Superior temporal gyrus (tissue), 1 donor: Measurements from ENCODE around the gene PTPRG.

Experiments used
- DNase-seq: peaks from one replicate; pipeline ENCODE4 v3.0.0-alpha.2; 2016; ENCODE audit errors: extremely low spot score

The PTPRG gene

DNA sequence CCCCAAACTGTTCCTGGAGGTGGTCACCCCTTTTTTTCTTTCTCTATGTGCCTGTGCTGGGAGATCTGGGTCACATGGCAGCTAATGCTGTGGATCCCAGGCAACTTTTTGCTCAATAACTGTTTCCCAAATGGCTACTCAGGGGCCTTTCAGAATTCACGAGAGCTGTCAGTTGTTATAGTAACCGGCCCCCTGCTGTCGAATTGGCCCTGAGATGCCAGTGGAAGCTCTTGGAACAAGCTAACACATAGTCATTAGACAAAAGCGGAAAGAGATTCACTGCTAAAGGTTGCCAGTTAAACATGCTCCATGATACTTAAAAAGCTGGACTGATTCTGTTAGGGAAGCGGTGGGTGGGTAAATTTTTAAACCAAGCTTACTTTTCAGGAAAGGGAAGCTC lies 667.8 kb downstream of the PTPRG start:
- DNase-seq, result no peak

DNA sequence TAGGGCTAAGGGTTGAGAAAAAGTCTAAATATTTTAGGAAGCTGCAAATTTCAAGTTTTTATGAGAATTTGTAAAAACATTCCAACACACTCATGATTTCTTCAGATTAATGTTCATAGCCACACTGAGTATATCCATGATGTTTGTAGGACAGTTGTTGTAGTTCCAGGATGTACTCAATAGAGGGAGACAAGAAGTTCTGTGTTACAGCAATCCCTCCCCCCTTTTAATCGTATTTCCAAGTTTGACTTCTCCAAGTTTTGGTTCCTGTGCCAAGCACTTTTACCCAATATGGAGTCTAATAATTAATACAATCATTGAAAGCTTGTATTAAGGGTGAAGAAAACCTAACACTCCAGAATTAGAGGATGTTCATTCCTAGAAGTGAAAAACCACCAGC lies 668.5 kb downstream of the PTPRG start:
- DNase-seq, result no peak

DNA sequence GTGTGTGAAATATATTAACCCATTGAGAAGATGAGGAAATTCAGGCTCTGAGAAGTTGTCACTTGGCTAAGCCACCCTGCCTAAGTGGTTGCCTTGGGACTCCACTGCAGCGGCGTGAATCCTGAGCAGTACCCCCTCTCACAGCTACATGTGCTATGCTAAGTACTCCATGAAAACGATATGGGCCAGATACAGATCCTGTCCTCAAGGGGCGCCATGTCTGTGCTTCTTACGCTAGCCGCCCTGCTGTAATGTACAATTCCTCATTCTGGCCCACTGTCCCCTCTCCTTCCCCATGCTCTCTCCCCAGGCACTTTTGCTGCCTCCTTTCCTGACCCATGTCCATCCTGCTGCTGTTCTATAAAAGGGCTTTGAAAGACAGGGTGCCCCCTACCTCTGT lies 671.7 kb downstream of the PTPRG start:
- no peak for DNase-seq

DNA sequence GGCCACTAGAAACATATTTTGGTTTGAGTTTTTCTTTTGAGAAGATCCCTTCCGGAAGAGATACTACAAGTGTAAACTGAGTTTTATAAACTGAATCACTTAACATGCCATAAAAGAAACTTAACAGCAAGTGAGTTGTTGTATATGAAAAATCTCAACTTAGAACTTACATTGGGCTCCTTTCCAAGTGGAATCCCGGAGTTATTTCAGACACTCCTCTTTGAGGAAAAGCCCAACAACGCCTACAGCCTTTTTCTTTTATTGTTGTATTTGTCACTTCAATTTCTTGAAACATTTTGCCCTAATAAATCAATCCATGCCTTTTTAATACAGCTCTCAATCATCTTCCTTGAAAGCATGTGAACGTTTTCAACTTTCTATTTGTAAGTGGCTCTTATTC lies 674.6 kb downstream of the PTPRG start:
- DNase-seq, result no peak

DNA sequence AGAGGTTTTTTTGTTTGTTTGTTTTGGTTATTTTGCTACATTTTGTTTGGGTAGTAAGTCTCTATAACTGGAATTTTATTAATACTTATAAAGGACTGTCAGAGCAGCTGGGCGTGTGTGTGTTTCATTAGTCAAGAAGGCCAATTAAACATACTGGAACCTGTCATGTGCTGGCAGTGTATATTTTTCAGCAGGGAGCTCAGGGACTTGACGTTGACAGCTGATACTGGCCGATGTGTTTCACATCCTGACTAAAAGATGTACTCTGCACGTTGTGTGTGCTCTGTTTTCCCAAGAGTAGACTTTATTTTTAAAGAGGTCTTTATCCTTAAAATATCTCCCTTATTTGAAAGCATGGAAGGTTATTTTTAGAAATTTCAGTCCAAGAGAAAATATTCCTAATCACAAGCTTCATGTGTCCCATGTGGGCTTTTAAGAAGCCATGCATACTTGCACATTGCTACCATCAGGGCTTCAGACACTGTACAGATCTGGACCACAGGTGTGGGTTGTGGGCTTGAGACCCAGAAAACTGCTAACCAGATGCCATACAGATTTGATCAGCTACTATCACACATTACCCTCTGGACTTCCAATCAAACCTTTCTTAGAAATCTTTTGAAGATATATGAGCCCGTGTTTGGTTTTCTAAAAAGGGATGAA lies 676.0 kb downstream of the PTPRG start:
- DNase-seq, result no peak

DNA sequence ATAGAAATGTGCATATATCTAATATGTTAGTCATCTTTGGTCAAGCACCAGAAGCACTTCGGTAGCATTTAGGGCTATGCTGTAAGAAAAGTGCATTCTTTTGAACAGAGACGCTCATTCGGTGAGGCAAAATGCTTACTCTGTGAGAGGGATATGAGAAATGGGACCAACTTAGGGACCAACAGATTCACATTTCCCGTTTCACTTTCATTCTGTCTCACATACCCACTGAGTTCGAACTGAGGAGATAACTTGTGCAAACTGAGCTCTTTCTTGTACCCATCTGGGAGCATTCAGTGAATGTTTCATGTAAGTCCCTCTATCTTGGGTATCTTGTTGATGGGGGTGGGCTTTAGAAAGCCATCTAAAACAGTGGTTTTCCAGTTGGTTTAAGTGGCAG lies 676.6 kb downstream of the PTPRG start:
- DNase-seq, result no peak

DNA sequence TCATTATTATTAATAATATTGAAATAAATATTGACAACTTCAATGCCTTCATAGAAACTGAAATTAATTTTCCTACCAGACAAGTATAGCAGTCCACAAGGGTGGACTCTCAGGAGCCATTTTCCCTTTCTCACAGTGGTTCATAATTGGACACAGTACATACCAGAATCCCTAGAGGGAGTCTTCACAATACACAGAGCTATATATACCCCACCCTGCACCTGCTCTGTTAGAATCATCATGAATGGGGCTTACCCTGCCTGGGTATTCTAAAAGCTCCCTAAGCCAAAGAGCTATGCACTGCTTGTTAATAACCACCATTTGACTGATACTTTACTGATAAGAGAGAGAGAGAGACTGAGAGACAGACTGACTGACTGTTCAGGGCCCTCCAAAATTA lies 677.1 kb downstream of the PTPRG start:
- no peak for DNase-seq

DNA sequence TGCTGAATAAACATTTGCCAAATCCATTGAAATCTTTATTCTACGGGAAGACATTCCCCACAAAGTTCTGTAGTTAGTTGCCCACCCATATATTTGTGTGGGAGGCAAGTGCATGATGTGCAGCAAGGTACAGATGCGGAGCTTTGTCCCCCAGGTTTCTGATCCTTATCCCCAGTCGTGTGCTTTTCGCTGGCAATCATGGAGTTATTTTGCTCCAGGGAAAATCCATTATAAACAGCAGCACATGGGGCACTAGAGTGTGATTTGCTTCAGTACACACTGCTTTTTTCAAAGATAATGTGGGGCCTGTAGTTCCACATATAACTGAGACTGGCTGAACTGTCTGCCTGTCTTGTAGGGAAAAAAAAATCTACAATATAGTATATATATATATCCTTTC lies 679.9 kb downstream of the PTPRG start:
- no peak for DNase-seq

DNA sequence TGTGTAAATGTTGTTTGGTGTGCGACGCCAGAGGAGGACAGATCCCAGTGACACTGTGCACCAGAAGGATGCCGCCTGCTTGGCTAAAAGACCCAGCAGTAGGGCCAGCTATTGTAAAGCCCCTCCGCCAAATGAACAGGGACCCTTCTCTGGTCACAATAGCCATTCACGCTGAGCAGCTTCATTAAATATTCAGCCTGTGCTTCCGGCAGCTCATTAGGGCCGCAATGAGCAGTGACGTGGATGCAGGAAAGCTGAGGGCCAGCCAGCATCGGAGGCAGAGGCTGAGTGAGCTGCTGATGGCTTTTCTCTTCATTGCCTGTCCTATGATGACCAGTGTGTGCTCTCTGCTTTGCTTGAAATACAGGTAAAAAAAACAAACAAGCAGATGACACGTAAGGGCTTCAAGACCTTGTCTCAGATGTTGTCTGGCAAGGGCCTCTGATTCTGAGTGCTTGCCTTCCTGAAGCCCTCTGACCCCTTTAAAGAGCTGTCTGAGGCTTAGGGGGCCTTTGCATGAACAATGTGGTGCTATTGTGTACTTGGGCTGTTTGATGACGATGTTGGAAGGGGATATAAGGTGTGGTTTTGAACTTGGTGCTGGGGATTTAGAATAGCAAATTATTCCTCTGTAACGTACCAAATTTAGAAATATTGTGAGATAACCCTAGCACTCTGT lies 681.6 kb downstream of the PTPRG start:
- no peak for DNase-seq

DNA sequence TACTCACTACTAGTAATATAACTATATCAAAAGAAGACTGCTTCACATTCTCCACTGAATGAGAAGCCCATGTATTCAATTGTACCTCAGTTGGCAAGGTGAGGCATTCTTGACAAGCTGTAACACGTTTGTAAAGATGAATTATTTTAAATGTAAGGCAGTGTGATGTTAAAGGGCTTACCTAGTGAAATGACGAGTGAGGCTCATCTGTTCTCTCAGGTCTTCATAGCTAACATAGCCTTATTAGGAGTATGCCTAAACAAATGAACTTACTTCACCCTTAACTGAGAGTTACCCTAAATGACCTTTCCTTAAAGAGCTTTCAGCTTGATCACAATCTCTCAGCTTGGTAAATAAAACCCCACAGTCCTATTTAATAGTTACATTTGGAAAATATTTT lies 684.7 kb downstream of the PTPRG start:
- DNase-seq, result no peak

DNA sequence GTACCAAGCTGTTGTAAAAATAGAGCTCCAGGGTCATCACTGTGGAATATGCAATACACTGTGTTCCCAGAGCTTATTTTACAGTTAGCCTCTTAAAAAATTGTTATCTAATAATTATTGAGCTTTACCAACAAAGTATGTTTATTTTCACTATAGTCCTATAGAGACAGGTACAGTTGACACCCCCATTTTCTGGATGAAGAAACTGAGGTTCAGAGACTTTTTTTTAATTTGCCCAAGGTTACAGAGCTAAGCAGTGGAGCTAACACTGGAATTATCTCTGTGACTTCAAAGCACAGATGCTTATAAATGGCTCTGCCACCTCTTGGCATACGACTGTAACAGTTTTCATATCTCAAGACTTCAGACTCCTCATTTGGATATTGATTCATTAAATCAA lies 685.6 kb downstream of the PTPRG start:
- DNase-seq, result no peak

DNA sequence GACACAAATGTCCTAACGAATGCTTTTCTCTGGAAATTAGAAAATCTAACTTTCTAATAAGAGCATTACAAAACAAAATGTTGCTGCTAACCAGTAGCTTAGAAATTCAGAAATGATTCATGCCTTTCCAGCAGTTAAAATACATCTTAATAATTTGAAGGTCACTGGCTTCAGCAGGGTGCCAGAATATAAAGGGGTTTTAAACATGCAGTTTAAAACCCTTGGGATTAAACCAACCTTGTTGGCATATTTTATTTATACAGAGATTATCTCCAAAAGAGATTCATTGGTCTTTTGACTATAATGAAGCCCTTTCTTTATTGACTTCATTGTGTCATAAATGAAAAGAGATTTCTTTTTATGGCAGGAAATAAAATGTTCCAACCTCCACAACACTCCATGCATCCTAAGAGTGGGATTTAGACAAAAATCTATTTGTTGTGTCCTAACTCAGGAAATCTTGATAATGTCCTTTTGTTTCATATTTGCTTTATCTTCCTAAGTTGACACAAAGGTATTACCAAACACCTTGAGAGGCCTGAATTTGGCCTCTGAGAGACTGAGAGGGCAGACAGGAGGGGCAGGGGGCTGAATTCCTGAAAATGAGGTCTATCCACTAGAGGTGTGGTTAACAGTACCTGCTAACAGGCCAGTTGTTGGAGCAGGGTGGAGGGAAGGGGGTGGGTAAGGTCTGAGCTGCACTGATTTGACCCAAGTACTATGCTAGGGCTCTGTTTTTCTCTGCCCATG lies 687.5 kb downstream of the PTPRG start:
- no peak for DNase-seq

DNA sequence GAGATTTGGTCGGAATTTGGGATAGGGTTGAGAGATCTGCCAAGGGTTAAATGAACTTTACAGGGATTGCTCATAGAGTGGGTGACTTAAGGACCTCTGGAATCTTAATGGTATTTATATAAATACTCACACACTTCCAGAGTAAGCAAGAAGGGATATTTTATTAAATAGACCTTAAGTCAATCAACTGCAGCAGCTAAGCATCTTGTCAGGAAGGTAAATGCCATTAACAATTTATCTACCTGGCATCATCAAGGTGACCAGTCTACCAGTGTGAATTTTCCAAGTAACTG lies 688.1 kb downstream of the PTPRG start:
- DNase-seq, result no peak

DNA sequence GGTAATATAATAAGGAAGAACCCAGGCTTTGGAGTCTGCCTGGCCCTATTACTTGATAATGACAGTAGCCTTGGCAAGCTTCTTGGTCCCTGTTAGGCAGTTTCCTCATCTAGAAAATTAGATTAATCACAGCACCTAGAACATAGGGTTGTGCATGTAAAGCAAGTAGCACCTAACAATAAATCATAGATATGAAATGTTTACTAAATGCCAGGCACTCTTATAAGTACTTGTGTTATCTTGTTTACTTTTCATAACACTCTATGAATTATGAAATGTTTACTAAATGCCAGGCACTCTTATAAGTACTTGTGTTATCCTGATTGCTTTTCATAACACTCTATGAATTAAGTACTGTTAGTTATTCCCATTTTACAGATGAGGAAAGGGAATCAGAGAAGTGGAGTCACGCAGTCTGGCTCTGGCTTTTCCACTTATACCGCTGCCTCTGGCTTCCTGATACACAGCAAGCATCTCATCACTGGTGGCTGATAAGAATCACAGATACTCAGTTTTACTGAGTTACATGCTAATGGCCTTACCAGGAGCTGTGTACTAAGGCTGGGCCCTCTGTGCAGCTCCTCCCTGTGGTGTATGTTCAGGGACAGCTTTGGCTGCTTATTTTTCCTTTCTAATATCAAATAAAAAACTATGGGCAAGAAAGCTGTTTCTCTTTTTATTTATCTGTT lies 688.6 kb downstream of the PTPRG start:
- no peak for DNase-seq

DNA sequence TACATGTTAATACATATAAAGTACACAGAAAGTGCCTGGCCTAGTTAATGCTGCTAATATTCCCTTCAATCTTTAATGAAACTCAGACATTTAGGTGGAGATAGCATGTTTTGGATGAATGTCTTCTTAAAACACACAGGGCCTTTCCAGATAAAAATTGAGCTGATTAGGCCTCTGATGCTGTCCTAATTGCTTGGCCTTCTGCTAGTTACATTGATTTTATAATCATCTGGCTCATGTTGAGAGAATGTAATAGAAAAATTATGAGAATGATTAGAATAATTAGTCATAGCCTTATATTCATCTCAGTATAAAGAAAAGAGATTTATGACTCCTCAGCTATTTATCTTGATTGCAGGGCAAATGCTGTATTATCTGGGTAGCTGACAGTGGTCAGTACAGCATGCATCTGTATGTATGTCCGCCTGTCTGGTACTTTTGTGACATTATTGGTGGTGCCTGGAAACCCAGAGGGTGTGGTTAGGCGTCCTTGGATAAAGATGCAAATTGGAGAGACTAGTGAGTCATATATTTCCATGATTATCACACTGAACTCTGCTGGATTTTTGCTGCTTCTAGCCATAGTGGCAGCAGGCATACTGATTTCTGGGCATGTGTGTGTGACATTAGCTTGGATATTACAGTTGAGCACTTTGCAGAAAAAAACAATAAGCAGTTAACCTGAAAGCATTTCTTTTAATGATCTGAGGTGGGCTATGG lies 691.2 kb downstream of the PTPRG start:
- DNase-seq, result no peak

DNA sequence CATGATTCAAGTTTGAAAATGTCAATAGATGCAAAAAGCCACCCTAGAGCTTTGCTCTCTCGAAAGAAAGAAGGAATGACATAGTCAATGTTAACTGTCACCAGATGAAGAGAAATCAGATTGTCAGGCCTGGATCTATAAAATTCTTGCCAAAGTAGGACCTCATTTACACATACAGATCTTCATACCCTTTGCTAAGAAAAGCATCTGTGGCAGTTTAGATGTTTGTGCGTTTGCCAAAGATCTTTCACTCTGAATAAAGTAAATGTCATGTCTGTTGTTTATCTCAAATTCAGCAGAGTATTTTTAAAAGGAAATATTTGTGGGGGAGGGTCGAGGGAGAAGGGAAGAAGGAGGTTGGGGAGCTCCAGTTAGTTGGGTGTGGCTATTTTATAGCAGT lies 692.6 kb downstream of the PTPRG start:
- no peak for DNase-seq

DNA sequence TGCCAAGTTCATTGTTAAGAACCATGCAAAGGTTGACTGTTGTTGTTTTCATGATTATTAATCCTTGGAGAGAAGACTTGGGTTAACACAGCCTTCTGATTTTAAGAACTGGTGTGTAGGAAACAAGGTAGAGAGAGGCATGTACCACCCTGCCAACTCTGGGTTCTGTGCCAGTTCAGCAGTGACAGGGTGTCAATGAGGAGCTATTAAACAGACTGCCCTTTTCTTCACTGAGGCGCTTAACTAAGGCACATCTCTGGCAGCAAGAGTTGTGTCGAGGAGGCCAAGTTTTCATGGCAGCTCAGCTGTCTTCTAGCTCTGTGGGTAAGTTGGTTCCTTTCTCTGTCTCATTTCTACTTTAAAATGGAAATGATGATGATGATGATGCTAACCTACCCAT lies 694.4 kb downstream of the PTPRG start:
- no peak for DNase-seq

DNA sequence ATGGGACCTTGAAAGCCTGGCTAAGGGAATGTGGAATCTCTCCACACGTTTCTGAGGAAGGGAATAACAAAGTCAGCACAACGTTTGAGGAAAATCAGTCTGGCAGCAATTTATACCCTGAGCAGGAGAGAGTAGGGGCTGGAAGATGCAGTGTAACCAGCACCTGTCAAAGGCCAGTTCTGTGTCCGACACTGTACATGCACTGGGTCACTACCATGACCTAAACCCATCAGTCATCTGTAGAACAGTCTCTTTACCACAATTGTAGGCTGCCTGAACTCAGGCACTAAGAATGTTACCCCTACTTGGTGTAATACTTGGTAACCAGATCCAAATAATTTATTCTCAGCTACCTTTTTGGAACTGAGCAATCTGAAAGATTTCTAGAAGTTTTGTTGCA lies 698.6 kb downstream of the PTPRG start:
- no peak for DNase-seq

DNA sequence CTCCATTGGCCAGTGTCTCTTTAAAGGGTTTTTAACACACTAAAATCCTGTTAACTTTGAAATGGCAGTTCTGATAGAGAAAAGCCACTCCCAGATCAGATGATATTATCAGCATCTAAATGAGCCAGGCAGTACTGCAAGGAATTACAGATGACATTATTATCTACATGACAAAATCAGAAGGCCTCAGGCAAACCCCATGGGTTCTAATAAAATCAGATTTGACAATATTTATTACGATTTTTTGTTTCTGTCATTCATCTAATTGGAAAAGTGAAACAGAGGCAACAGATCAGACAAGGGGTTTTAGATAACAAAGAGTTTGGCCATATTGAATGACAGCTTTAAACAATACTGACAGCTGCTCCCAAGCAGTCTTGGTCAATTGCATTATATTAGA lies 699.3 kb downstream of the PTPRG start:
- DNase-seq, result no peak

DNA sequence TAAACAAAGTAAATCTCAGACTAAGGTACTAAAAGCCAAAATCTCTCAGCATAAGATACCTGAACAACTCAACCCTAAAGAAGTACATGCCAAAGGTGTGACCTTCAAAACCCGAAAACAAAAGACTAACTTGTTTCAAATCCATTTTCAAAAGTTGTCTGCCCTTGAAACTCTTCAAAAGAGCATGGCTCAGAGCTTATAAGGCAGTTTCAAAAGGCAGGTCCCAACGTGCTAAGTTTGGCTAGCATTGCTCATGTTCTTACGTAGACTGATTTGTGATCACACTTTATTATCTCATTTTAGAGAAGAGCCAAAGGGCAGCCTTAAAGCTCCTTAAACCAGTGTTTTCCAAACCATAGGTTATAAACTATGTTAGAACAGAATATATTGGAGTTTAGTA lies 699.8 kb downstream of the PTPRG start:
- DNase-seq, result no peak

DNA sequence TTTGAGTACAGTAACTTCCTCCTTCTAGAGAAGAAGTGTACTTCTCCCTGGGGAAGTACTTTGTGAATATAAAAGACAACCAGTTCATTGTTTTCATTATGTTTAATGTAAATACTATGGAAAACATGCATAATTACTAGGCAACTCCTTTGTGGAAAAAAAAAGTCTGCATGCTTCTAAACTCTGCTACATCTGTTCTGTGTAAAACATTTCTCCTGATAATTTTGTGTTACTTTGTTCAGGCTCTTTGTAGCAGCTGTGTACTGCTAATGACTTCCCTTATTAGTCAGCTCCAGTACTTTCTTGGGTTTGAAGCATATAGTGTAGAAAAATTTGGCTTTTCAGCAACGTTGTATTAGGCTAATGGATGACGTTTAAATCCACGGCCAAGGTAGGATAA lies 700.4 kb downstream of the PTPRG start:
- no peak for DNase-seq

DNA sequence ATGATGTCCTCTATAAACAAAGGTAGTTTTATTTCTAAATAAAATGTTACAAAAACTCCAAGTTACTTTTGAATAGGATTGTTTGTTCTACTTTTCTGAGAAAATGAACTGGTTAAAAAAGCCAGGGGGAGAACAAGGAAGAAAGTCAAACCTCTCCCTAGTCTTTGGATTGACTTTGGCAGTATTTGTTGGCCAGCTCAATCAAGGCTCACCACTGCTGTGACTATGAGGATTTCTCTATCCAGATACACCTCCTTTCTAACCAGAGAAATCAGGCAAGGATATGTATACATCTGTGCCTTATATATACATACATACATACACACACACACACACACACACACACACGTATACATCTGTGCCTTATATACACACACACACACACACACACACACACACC lies 704.2 kb downstream of the PTPRG start:
- no peak for DNase-seq
